HEK293 (cell line): ENCODE measurements around the gene WDPCP.

Experiments
- CTCF ChIA-PET: fragments of 350-600 bp; formaldehyde crosslinking; extraction: SDS; loops from one replicate; lab custom pipeline; 2021; ENCODE audit warnings: antibody characterized with exemption; lab: Yijun Ruan, JAX
- POLR2A ChIA-PET: fragments of 300-600 bp; formaldehyde crosslinking; extraction: SDS; loops from one replicate; lab custom pipeline; 2020; ENCODE audit warnings: antibody characterized with exemption, inconsistent platforms; lab: Yijun Ruan, JAX
- H3K27ac ChIP-seq: fragments of 200-500 bp; sonication (Bioruptor generic); 2 replicates; pipeline ENCODE4 v1.5.1; 2014; ENCODE audit warnings: low read depth, low read length, control low read depth, inconsistent platforms; ENCODE audit errors: extremely low read depth
- H3K36me3 ChIP-seq, 2 experiments: fragments of 200-500 bp in 1 of 2; sonication (Bioruptor generic) in 1 of 2; 1 replicate in 1 of 2; 2 replicates in 1 of 2; pipeline ENCODE4 v1.5.1; 2014 to 2017; ENCODE audit warnings: inconsistent platforms in 2 of 2, low read length in 2 of 2; ENCODE audit not compliant: control insufficient read depth in 2 of 2, insufficient read depth in 1 of 2
- H3K4me1 ChIP-seq: fragments of 200-500 bp; sonication (Bioruptor generic); 2 replicates; pipeline ENCODE4 v1.5.1; 2014; ENCODE audit warnings: mild to moderate bottlenecking, low read length, inconsistent platforms; ENCODE audit not compliant: control insufficient read depth, insufficient read depth
- H3K4me3 ChIP-seq: 2 replicates; pipeline ENCODE4 v1.5.1; 2011; ENCODE audit warnings: low read depth, mild to moderate bottlenecking, control low read depth, low read length, moderate library complexity
- H3K9me3 ChIP-seq: fragments of 200-500 bp; sonication (Bioruptor generic); 2 replicates; pipeline ENCODE4 v1.5.1; 2014; ENCODE audit warnings: low read depth, low read length, inconsistent platforms; ENCODE audit not compliant: control insufficient read depth, insufficient read depth
- BCL11B ChIP-seq: fragments of 450-650 bp; formaldehyde crosslinking; IDR thresholded peaks from 2 replicates; pipeline ENCODE4 v1.5.1; 2016; ENCODE audit warnings: low read depth, missing biosample characterization, missing genetic modification characterization
- FEZF1 ChIP-seq: fragments of 450-650 bp; formaldehyde crosslinking; IDR thresholded peaks from 2 replicates; pipeline ENCODE4 v1.5.1; 2016; ENCODE audit warnings: missing biosample characterization, missing genetic modification characterization
- KLF16 ChIP-seq: fragments of 450-650 bp; formaldehyde crosslinking; IDR thresholded peaks from 2 replicates; pipeline ENCODE4 v1.5.1; 2017; ENCODE audit warnings: missing biosample characterization, missing genetic modification characterization
- SCRT1 ChIP-seq: fragments of 450-650 bp; formaldehyde crosslinking; IDR thresholded peaks from 2 replicates; pipeline ENCODE4 v1.5.1; 2016; ENCODE audit warnings: missing biosample characterization, missing genetic modification characterization, borderline replicate concordance
- ZBTB8A ChIP-seq: fragments of 450-650 bp; formaldehyde crosslinking; IDR thresholded peaks from 2 replicates; pipeline ENCODE4 v1.5.1; 2016; ENCODE audit warnings: missing biosample characterization, missing genetic modification characterization
- ZNF23 ChIP-seq: fragments of 450-650 bp; formaldehyde crosslinking; IDR thresholded peaks from 2 replicates; pipeline ENCODE4 v1.5.1; 2016; ENCODE audit warnings: missing biosample characterization, missing genetic modification characterization, borderline replicate concordance
- ZNF394 ChIP-seq: fragments of 450-650 bp; formaldehyde crosslinking; IDR thresholded peaks from 2 replicates; pipeline ENCODE4 v1.5.1; 2016; ENCODE audit warnings: missing biosample characterization, missing genetic modification characterization, mild to moderate bottlenecking, moderate library complexity, borderline replicate concordance
- ZNF48 ChIP-seq: fragments of 450-650 bp; formaldehyde crosslinking; IDR thresholded peaks from 2 replicates; pipeline ENCODE4 v1.5.1; 2016; ENCODE audit warnings: missing biosample characterization, missing genetic modification characterization
- ZNF549 ChIP-seq: fragments of 450-650 bp; IDR thresholded peaks from 2 replicates; pipeline ENCODE4 v1.5.1; 2018; ENCODE audit warnings: missing biosample characterization, missing genetic modification characterization, mild to moderate bottlenecking, inconsistent platforms, moderate library complexity
- ZNF558 ChIP-seq: fragments of 450-650 bp; formaldehyde crosslinking; IDR thresholded peaks from 2 replicates; pipeline ENCODE4 v1.5.1; 2016; ENCODE audit warnings: missing biosample characterization, missing genetic modification characterization
- ZNF623 ChIP-seq: fragments of 450-650 bp; formaldehyde crosslinking; IDR thresholded peaks from 2 replicates; pipeline ENCODE4 v1.5.1; 2016; ENCODE audit warnings: missing biosample characterization, missing genetic modification characterization
- ZNF629 ChIP-seq: fragments of 450-650 bp; formaldehyde crosslinking; IDR thresholded peaks from 2 replicates; pipeline ENCODE4 v1.5.1; 2017; ENCODE audit warnings: missing biosample characterization, missing genetic modification characterization
- TF ChIP-seq, protein P1 (sequence below): fragments of 450-650 bp; formaldehyde crosslinking; IDR thresholded peaks from 2 replicates; pipeline ENCODE4 v1.5.1; 2016; ENCODE audit warnings: missing biosample characterization, missing genetic modification characterization, borderline replicate concordance
- TF ChIP-seq, protein P2 (sequence below): fragments of 450-650 bp; formaldehyde crosslinking; IDR thresholded peaks from 2 replicates; pipeline ENCODE4 v1.5.1; 2017; ENCODE audit warnings: missing biosample characterization, missing genetic modification characterization
- TF ChIP-seq, protein P3 (sequence below): fragments of 450-650 bp; formaldehyde crosslinking; IDR thresholded peaks from 2 replicates; pipeline ENCODE4 v1.5.1; 2017; ENCODE audit warnings: missing biosample characterization, missing genetic modification characterization
- TF ChIP-seq, protein P4 (sequence below): fragments of 450-650 bp; formaldehyde crosslinking; IDR thresholded peaks from 2 replicates; pipeline ENCODE4 v1.5.1; 2016; ENCODE audit warnings: missing biosample characterization, missing genetic modification characterization, low read depth

WDPCP gene

DNA sequence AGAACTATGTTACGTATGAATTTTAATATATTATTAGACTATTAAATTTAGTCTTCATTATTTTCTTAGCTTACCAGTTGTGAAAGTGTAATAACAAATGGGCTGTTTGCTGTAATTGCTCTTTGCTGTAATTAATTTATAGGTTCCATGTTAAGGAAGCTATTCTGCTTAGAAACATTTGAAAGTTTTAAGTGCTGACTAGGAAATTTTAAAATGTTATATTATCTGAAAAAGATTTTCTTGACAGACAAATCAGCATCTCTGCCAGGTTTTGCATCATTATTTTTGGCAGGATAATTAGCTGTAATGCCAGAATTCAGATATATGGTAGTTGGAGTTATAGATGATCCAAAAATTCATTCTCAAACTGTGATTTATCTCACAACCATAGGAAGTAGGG lies 495.4 kb downstream of the WDPCP start:
- H3K4me1 ChIP-seq, result no peaks in the 10 kb centered on the region
- H3K9me3 ChIP-seq, result no peaks in the 10 kb centered on the region
- H3K36me3 ChIP-seq, result no peaks in the 10 kb centered on the region
- H3K4me3 ChIP-seq, result no peak overlapping the region
- TF ChIP-seq, protein P1, sequence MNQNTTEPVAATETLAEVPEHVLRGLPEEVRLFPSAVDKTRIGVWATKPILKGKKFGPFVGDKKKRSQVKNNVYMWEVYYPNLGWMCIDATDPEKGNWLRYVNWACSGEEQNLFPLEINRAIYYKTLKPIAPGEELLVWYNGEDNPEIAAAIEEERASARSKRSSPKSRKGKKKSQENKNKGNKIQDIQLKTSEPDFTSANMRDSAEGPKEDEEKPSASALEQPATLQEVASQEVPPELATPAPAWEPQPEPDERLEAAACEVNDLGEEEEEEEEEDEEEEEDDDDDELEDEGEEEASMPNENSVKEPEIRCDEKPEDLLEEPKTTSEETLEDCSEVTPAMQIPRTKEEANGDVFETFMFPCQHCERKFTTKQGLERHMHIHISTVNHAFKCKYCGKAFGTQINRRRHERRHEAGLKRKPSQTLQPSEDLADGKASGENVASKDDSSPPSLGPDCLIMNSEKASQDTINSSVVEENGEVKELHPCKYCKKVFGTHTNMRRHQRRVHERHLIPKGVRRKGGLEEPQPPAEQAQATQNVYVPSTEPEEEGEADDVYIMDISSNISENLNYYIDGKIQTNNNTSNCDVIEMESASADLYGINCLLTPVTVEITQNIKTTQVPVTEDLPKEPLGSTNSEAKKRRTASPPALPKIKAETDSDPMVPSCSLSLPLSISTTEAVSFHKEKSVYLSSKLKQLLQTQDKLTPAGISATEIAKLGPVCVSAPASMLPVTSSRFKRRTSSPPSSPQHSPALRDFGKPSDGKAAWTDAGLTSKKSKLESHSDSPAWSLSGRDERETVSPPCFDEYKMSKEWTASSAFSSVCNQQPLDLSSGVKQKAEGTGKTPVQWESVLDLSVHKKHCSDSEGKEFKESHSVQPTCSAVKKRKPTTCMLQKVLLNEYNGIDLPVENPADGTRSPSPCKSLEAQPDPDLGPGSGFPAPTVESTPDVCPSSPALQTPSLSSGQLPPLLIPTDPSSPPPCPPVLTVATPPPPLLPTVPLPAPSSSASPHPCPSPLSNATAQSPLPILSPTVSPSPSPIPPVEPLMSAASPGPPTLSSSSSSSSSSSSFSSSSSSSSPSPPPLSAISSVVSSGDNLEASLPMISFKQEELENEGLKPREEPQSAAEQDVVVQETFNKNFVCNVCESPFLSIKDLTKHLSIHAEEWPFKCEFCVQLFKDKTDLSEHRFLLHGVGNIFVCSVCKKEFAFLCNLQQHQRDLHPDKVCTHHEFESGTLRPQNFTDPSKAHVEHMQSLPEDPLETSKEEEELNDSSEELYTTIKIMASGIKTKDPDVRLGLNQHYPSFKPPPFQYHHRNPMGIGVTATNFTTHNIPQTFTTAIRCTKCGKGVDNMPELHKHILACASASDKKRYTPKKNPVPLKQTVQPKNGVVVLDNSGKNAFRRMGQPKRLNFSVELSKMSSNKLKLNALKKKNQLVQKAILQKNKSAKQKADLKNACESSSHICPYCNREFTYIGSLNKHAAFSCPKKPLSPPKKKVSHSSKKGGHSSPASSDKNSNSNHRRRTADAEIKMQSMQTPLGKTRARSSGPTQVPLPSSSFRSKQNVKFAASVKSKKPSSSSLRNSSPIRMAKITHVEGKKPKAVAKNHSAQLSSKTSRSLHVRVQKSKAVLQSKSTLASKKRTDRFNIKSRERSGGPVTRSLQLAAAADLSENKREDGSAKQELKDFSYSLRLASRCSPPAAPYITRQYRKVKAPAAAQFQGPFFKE (tag by site-specific recombination), result no peak
- TF ChIP-seq ZBTB8A (tag by site-specific recombination) (no peak), ZNF48 (tag by site-specific recombination) (no peak), BCL11B (tag by site-specific recombination) (no peak)
- ChIA-PET POLR2A (no interaction called here), CTCF (interaction anchor here (0.6 kb wide), 1 partner anchor 370 kb away, joined by 4 read pairs; no protein-coding TSS in a partner anchor)
- no peak overlapping the region for H3K27ac ChIP-seq

DNA sequence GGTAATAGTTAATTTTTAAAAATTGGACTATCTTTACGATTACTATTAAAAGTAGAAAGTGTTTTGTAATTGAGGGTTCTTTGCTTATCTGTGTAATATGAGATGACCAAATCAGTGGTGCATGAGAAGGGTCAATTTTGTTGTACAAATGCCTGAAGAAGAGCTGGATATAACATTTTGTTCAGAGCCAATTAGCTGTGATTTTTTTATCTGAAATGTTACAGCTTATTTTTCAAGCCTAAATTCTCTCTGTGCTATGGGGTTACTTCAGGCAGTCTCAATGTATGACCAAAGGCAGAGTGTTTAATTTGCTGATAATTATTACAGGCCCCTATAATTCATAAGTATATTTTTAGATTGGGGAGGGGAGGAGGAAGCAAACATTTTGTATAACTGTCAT lies 495.9 kb downstream of the WDPCP start:
- no peaks in the 10 kb centered on the region for H3K36me3 ChIP-seq
- no peak overlapping the region for H3K27ac ChIP-seq
- TF ChIP-seq ZNF623, result no peak
- no peak for TF ChIP-seq ZNF394
- TF ChIP-seq ZNF558 (tag by site-specific recombination), result no peak
- TF ChIP-seq, protein P2, sequence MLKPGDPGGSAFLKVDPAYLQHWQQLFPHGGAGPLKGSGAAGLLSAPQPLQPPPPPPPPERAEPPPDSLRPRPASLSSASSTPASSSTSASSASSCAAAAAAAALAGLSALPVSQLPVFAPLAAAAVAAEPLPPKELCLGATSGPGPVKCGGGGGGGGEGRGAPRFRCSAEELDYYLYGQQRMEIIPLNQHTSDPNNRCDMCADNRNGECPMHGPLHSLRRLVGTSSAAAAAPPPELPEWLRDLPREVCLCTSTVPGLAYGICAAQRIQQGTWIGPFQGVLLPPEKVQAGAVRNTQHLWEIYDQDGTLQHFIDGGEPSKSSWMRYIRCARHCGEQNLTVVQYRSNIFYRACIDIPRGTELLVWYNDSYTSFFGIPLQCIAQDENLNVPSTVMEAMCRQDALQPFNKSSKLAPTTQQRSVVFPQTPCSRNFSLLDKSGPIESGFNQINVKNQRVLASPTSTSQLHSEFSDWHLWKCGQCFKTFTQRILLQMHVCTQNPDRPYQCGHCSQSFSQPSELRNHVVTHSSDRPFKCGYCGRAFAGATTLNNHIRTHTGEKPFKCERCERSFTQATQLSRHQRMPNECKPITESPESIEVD (tag by site-specific recombination), result no peak
- TF ChIP-seq FEZF1 (tag by site-specific recombination), result no peak
- no peak for TF ChIP-seq SCRT1 (tag by site-specific recombination)
- TF ChIP-seq, protein P3, sequence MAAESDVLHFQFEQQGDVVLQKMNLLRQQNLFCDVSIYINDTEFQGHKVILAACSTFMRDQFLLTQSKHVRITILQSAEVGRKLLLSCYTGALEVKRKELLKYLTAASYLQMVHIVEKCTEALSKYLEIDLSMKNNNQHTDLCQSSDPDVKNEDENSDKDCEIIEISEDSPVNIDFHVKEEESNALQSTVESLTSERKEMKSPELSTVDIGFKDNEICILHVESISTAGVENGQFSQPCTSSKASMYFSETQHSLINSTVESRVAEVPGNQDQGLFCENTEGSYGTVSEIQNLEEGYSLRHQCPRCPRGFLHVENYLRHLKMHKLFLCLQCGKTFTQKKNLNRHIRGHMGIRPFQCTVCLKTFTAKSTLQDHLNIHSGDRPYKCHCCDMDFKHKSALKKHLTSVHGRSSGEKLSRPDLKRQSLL (tag by site-specific recombination), result no peak
- no peak for TF ChIP-seq ZNF23 (tag by site-specific recombination)
- no peaks in the 10 kb centered on the region for H3K4me1 ChIP-seq
- no peak overlapping the region for H3K4me3 ChIP-seq
- ChIA-PET POLR2A (no interaction called here), CTCF (interaction anchor here (0.6 kb wide), 1 partner anchor 370 kb away, joined by 4 read pairs; no protein-coding TSS in a partner anchor)
- no peaks in the 10 kb centered on the region for H3K9me3 ChIP-seq

DNA sequence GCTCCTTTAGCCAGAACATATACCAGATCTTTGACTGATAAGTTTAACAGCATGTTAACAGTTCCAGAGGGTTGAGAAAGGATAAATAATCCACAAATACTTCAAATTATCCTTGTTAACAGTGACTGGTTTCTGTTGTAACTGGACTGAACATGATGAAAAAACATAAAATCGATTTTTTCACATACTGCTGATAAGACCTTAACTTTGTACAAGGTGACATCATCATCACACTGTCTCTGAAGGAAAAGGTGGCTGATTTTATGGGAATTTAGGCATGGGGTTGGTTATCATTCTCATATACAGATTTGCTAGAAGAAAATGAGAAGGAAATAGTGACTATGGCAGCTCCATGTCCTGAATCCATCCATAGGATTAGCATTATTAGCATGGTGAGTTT lies 501.6 kb downstream of the WDPCP start:
- Histone ChIP-seq H3K4me3 (no peak overlapping the region), H3K4me1 (no peaks in the 10 kb centered on the region), H3K36me3 (no peaks in the 10 kb centered on the region), H3K27ac (no peak overlapping the region), H3K9me3 (no peaks in the 10 kb centered on the region)
- TF ChIP-seq ZNF549 (tag by site-specific recombination) (no peak), KLF16 (tag by site-specific recombination) (0 out of 2 replicates have a peak, but pooled peaks have one; percentile 21), ZNF629 (no peak)
- TF ChIP-seq, protein P4, sequence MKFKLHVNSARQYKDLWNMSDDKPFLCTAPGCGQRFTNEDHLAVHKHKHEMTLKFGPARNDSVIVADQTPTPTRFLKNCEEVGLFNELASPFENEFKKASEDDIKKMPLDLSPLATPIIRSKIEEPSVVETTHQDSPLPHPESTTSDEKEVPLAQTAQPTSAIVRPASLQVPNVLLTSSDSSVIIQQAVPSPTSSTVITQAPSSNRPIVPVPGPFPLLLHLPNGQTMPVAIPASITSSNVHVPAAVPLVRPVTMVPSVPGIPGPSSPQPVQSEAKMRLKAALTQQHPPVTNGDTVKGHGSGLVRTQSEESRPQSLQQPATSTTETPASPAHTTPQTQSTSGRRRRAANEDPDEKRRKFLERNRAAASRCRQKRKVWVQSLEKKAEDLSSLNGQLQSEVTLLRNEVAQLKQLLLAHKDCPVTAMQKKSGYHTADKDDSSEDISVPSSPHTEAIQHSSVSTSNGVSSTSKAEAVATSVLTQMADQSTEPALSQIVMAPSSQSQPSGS (tag by site-specific recombination), result 0 out of 2 replicates have a peak, but pooled peaks have one; percentile 23
- CTCF ChIA-PET, result no interaction called here
- POLR2A ChIA-PET, result interaction anchor here (0.5 kb wide), 1 partner anchor 475 kb away, joined by 3 read pairs; no protein-coding TSS in a partner anchor
